Measurements from ENCODE around the gene NUF2.
"Not testable (repeated sequence)": the region's sequence is repeated elsewhere in the genome, so short reads cannot be mapped to it uniquely, and the experiment has no call there.

DNA sequence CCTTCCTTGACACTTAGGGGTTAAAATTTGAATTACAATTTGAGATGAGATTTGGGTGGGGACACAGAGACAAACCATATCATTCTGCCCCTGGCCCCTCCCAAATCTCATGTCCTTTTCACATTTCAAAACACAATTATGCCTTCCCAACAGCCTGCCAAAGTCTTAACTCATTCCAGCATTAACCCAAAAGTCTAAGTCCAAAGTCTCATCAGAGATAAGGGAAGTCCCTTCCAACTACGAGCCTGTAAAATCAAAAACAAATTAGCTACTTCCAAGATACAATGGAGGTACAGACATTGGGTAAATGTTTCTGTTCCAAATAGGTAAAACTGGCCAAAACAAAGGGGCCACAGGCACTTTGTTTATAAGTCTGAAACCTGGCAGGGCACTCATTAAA is 28.3 kb upstream of the NUF2 start:
- TF ChIP-seq, protein P1, sequence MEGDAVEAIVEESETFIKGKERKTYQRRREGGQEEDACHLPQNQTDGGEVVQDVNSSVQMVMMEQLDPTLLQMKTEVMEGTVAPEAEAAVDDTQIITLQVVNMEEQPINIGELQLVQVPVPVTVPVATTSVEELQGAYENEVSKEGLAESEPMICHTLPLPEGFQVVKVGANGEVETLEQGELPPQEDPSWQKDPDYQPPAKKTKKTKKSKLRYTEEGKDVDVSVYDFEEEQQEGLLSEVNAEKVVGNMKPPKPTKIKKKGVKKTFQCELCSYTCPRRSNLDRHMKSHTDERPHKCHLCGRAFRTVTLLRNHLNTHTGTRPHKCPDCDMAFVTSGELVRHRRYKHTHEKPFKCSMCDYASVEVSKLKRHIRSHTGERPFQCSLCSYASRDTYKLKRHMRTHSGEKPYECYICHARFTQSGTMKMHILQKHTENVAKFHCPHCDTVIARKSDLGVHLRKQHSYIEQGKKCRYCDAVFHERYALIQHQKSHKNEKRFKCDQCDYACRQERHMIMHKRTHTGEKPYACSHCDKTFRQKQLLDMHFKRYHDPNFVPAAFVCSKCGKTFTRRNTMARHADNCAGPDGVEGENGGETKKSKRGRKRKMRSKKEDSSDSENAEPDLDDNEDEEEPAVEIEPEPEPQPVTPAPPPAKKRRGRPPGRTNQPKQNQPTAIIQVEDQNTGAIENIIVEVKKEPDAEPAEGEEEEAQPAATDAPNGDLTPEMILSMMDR (IDR thresholded peaks at IDR 0.05): not testable (repeated sequence)
- TF ChIP-seq POLR2A (IDR thresholded peaks at IDR 0.05): not testable (repeated sequence)
